Superior temporal gyrus (tissue), 1 donor: ENCODE measurements around the gene SPSB4.

ENCODE experiments used
- DNase-seq: peaks from one replicate; pipeline ENCODE4 v3.0.0-alpha.2; 2016; ENCODE audit errors: extremely low spot score

The SPSB4 gene

GRCh38 chr3:141152130-141152529 lies 101.0 kb downstream of the SPSB4 start:
- DNase-seq = no peak

GRCh38 chr3:141152801-141153678 lies 101.9 kb downstream of the SPSB4 start:
- DNase-seq = no peak

GRCh38 chr3:141153679-141153966 lies 102.5 kb downstream of the SPSB4 start:
- no peak for DNase-seq

DNA sequence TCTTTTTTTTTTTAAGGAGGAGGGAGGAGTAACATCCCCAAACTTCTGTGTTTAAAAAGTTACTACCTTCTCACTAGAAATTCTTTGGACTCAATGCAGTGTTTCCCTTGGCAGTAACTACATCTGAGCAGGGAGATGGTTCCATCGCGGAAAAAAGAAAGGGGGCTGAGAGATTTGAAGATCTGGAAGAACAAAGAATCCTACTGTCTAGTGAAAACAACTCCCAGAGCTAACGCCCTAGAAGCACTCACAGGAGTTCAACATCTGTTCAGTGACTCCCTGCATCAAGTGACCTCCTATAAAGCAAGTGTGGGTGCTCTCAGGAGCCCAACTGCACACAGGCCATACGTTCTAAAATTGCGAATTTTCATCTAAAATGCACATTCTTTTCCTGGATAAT lies 113.7 kb downstream of the SPSB4 start:
- no peak for DNase-seq

GRCh38 chr3:141167681-141168080 lies 116.5 kb downstream of the SPSB4 start:
- no peak for DNase-seq

DNA sequence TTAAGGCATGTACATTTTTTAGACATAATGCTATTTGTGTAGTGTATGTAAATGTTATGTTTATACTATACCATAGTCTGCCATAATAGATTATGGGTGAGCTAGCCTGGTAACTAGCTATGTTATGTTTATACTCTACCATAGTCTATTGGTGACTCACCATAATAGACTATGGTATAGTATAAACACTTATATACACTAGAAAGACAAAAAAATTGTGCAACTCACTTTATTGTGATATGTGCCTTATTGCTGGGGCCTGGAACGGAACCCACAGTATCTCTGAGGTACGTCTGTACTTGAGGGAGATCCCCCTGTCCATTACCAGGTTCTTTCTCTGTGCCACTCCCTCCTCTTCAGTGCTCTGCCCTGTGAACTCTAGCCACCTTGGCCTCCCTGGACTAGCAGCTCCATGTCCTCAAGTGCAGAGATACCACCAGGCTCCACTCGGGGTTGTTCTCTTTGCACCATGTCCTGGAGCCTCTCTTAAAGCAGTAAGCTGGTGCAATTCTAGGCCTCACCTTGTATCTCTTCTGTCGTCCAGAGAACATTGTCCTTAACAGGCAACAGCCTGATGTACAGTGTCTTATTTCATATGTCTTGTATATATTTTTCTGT lies 119.6 kb downstream of the SPSB4 start:
- no peak for DNase-seq

DNA sequence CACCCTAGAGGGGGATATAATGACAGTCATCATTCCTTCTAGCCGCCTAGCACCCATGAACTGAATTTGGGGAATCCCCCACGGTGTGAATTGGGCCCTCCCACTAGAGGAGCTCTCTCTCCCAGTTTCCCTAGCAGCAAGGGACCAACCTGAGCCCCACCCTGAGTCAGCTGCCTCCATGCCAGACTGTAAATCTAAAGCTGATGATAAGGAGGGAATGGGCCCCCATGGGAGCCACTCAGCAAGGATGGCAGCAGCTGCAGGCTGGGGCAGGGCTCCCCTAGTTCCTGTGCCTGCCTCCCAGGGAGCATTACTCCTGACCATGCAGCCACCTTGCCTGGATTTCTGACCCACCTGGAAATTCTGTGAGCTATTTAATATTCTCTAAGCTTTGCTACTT lies 123.5 kb downstream of the SPSB4 start:
- DNase-seq = no peak

GRCh38 chr3:141176775-141177174 lies 125.6 kb downstream of the SPSB4 start:
- DNase-seq = no peak

GRCh38 chr3:141178026-141178425 lies 126.9 kb downstream of the SPSB4 start:
- no peak for DNase-seq

GRCh38 chr3:141178551-141178950 lies 127.4 kb downstream of the SPSB4 start:
- DNase-seq = no peak

GRCh38 chr3:141179983-141180382 lies 128.8 kb downstream of the SPSB4 start:
- DNase-seq = no peak

GRCh38 chr3:141181196-141181595 lies 130.0 kb downstream of the SPSB4 start:
- DNase-seq = no peak

GRCh38 chr3:141181819-141182218 lies 130.7 kb downstream of the SPSB4 start:
- no peak for DNase-seq

DNA sequence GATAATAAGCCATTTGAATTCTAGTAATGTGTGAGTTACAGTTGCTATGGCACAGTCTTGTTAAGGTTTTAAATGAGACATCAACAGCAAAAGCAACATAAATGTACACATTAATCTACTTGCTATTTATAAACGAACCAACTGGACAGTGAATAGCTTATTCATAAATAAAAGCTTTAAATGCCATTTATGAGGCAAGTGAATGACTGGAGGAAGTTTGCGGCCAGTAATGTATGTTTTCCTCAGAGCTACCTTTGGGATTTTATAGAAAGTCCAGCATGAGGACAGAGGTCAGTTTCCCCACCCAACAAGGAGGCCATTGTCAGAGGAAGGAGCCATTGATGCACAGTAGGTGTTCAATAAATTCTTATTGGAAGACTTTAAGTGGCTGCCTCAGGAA lies 132.5 kb downstream of the SPSB4 start:
- DNase-seq = no peak

DNA sequence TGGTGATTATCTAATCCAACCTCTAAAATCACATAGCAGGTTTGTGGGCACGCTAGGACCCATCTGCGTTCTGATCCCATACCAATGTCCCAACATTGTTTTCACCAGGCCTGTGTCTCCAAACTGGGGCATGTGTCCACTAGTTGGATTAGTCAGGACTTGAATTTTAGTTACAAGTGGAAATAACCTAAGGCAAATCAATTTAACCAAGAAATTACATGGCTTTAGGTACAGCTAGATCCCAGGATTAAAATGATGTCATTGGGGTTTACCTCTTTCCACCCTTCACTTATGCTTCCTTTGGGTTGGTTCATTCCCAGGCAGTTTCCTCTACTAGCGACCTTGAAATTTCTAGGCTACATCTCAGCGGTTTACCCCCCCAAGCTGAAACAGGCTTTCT lies 133.3 kb downstream of the SPSB4 start:
- DNase-seq = no peak

GRCh38 chr3:141191097-141191749 lies 140.1 kb downstream of the SPSB4 start:
- DNase-seq = no peak

GRCh38 chr3:141192345-141192744 lies 141.2 kb downstream of the SPSB4 start:
- peak; percentile 99 for DNase-seq

DNA sequence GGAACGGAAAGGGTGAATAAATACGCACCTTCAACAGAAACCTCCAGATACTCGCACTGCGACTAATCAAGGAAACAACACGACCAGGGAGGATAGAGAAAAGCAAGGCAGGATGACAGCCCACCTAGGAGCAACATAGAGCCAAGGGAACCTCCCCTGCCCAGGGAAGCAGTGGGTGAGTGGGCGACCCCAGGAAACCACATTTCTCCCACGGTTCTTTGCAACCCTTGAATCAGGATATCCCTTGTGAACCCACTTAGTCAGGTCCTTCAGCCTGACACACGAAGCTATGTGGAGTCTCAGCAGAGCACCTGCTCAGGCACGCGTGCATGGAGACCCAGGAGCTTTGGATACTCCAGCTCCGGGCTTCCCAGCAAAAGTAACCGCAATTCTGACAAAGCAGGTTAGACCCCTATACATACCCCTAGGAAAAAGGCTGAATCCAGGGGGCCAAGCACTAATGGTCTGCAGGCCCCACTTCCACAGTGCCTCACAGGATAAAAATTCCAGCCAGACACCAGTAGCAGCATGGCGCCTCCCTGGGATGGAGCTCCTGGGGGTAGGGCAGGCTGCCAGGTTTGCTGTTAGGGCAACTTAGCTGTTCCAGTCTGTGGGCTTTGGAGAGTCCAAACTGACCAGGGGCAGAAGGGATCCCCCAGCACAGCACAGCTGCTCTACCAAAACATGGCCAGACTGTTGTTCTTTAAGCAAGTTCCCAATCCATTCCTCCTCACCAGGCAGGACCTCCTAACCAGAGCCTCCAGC lies 142.1 kb downstream of the SPSB4 start:
- DNase-seq = no peak
